NCI-H187 treated with DMSO at 0.1 percent for 48 hours (cell line): Measurements from ENCODE around the gene UBE2R2.
"Not testable (repeated sequence)": the region's sequence is repeated elsewhere in the genome, so short reads cannot be mapped to it uniquely, and the experiment has no call there.

Experiments used
- DNase-seq: peaks from one replicate; lab custom pipeline; 2025; lab: John Stamatoyannopoulos, UW

The UBE2R2 gene

DNA sequence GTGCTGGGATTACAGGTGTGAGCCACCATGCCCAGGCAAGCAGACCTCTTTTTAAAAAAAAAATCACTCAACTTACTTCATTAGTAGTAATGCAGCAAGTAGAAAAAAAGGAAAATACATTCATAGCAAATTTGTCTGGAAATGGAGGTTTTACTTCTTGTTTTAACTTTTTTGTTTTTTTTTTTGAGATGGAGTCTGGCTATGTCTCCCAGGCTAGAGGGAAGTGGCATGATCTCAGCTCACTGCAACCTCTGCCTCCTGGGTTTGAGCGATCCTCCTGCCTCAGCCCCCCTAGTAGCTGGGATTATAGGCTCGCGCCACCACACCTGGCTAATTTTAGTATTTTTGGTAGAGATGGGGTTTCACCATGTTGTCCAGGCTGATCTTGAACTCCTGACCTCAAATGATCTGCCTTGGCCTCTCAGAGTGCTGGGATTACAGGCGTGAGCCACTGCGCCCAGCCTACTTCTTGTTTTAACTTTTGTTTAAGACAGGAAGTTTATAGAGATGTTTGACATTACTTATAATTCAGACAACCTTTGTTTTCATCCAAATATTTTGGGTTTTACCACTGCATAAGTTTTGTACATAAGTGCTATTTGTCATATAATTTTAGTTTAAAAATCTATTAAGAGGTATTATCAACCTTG lies 26.5 kb downstream of the UBE2R2 start:
- no peak for DNase-seq

DNA sequence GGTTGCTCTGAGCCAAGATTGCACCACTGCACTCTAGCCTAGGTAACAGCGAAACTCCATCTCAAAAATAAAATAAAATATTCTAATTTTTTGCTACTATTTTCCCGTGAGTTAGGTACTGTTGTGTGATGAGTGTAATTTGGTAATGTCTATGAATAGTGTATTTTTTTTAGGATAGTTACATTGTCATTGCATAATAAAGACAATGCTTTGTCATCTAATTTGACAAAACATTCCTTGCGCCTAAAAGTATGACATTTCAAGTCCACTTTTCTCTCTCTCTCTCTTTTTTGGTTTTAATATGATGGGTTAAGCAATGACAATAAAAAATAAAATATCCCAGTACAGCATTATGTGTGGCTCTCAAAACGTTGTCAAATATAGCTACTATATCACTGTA lies 29.3 kb downstream of the UBE2R2 start:
- no peak for DNase-seq

DNA sequence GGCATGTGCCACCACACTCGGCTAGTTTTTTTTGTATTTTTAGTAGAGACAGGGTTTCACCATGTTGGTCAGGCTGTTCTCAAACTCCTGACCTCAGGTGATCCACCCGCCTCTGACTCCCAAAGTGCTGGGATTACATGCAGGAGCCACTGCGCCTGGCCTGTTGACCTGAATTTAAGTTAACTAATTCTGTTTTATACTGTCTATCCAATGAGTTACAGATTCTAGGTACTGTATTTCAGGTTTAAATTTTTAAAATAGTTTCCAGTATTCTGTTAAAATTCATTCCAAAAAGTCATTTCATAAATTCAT lies 30.9 kb downstream of the UBE2R2 start:
- DNase-seq, result not testable (repeated sequence)

DNA sequence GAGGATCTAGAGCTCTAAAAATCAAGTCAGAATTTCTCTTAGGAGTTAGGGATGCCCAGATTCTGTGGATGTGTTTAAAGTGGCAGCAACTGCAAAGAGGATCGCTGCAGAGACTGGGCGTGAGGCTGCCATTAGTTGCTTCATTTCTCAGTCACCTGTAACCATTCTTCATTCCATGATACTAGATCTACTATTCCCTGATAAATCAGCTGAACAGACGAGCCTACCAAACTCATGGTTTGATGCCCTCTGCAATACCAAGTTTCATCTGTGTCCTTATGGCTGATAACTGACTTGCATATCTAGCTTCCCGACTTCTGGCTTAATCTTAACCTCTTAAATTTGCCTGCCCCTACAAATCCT lies 33.3 kb downstream of the UBE2R2 start:
- DNase-seq, result no peak

DNA sequence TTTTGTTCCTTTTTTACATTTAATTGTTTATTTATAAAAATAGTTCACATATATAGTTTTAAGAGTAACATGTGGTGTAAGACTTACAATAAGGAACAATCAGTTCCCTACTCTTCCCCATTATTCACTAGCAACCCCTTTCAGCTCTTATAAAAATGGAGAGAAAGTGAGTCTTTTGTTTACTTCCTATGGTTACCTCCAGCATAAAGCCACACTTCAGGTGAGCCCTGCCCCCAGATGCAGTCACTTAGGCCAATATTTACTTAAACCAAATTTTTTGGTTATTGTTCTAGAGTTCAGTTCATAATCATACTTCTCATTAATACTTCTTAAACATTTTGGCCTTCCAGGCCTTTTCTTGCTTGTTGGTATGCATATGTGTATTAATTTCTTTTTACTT lies 33.7 kb downstream of the UBE2R2 start:
- DNase-seq, result no peak

DNA sequence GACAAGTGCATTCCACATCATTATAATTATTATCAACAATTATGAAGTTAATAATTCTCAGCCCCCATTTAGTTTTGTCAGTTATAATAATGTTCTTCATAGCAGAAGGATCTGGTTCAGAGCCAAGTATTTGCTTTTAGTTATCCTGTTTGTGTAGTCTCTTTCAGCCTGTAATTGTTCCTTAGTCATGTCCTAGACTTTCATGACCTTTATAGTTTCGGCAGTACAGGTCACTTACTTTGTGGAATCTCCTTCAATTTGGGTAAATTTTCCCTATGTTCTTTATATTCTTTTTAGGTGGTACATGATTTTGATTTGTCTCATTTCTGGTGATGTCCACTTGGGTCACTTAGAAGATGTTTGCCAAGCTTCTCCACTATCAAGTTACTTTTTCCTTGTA lies 34.3 kb downstream of the UBE2R2 start:
- no peak for DNase-seq

DNA sequence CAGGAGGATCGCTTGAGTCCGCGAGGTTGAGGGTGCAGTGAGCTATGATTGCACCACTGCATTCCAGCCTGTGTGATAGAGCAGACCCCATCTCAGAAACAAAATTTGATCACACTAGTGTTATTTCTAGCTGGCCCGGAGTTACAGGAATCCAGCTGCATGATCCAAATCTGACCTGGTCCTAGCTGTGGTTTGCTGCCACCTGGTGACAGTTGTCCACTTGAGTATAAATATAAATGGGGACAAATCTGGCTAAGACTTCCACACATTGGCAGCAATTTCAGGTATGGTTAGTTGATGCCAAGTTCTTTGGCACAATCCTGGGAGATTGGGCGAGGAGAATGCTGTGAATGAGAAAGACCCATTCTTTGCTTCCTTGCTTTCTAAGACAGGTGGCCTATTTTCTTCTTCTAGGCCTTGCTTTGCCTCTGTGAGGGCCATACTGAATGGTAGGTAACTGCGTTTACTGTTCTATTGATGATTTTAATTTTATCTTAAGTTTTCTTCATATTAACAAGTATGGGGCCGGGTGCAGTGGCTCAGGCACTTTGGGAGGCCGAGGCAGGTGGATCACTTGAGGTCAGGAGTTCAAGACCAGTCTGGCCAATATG lies 35.4 kb downstream of the UBE2R2 start:
- DNase-seq, result no peak

DNA sequence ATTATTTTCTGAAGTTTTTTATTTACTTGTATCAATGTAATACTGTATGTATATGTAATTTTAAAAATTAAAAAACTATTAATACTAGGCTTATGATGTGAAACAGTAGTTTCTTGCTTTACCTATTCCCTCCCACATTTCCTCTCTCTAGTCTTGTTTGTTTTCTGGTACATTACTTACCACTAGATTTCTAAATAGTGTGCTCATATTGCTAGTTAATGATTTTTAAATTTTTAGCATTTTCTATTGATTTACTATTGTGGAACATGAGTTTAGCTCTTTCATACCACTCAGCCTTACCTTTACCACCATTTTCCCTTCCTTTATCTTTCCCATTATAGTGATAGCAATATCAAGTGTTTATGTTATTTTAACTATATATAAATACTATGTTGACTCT lies 39.3 kb downstream of the UBE2R2 start:
- no peak for DNase-seq

DNA sequence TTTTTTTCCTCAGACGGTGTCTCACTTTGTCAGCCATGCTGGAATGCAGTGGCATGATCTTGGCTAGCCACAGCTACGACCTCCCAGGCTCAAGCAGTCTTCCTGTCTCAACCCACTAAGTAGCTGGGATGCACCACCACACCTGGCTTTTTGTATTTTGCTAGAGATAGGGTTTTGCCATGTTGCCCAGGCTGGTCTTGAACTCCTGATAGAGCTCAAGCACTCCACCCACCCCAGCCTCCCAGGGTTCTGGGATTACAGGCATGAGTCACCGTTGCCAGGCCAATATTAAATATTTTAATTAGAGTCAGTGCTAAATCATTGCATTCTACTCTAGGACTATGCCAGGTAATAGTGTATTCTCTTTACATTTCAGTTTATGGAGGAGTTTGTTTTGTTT lies 41.5 kb downstream of the UBE2R2 start:
- DNase-seq, result no peak

DNA sequence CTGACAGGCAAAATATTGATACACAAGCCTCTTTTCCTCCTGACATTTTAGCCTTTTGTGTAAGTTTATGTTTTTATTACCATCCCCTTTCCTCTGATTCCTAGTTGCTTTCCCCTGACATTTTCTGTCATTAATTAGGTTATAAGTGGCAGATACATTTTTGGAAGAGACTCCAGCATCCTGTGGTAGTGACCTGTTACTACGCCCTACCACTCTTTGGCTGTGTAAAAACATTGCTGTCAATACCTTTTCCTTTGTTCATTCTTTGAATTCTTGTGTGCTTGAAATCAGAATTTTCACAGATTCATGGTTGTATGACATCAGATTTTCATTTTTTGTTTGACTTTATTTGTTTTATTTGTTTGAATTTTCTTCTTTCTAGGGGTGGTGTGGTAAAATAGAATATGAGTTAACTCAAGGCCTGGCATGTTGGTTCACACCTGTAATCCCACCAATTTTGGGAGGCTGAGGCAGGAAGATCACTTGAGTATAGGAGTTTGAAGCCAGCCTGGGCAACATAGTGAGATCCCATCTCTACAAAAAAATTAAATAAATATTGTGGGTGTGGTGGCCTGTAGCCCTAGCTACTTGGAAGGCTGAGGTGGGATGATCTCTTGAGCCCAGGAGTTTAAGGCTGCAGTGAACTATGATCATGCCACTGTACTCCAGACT lies 43.4 kb downstream of the UBE2R2 start:
- no peak for DNase-seq

DNA sequence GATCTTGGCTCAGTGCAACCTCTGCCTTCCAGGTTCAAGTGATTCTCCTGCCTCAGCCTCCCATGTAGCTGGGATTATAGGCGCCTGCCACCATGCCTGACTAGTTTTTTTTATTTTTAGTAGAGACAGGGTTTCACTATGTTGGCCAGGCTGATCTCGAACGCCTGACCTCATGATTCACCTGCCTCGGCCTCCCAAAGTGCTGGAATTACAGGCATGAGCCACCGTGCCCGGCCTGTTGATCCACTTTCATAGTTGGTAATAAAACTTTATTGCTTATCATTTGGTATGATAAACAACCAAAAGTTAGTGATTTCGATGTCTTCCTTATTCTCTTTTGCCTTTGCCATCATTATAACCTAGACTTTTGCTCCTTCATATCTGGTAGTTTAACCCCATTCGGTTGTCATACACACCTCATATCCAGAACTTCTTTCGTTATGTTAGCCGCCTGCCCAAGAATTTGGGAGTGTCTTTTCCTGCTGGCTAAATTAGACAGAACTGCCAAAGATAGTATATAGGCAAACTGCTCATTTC lies 45.0 kb downstream of the UBE2R2 start:
- no peak for DNase-seq

DNA sequence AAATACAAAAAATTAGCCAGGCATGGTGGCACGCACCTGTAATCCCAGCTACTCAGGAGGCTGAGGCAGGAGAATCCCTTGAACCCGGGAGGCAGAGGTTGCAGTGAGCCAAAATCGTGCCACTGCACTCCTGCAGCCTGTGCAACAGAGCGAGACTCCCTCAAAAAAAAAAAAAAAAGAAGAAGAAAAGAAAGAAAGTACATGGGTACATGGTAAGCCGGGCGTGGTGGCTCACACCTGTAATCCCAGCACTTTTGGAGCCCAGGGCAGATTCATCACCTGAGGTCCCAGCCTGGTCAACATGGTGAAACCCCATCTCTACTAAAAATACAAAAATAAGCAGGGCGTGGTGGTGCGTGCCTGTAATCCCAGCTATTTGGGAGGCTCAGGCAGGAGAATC lies 46.1 kb downstream of the UBE2R2 start:
- not testable (repeated sequence) for DNase-seq

DNA sequence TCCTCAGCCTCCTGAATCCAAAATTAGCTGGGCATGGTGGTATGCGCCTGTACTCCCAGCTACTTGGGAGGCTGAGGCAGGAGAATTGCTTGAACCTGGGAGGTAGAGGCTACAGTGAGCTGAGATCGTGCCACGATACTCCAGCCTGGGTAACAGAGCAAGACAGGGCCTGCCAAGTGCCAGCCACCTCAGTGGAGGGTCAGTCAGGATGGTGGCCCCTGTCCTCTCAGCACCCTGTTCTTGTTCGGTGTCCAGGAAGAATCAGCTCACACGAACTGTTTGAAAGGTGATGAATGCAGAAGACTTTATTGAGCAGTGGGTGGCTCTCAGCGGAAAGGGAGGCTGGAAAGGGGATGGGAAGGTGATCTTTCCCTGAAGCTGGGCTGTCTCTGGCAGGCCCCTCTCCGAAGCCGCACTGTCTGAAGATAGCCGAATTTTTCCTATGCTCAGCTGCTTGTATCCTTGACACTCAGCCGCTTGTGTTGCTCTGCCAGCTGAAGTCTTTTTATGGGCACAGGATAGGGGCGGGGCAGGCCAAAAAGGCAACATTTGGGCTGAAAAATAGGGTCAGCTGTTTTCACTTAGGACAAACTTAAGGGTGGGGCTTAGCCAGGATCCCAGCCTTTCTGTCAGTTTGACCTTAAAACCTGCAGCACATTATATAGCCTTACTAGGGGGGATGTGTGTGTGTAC lies 50.9 kb downstream of the UBE2R2 start:
- DNase-seq, result no peak

DNA sequence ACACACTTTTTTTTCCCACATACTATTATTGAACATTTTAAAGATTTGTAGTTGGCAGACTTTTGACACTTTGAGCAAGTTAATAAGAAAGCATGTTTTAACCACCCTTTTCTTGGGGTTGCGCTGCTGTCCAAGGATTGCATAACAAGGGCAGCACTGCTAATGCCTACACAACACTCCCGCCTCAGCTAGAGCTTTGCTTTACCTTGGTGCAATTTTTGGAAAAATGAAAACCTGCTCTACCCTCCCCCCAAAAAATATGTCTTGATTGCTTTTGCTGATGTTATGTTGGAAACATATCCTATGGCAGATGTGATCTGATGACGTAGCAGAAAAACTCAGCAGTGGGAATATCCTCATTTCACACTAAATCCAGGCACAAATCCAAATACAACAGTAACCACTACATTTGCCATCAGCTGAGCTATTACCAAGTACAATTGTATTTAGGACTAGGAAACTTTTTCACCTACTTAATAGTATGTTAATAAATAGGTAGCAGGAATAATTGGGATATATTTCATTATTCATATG lies 51.5 kb downstream of the UBE2R2 start:
- no peak for DNase-seq

DNA sequence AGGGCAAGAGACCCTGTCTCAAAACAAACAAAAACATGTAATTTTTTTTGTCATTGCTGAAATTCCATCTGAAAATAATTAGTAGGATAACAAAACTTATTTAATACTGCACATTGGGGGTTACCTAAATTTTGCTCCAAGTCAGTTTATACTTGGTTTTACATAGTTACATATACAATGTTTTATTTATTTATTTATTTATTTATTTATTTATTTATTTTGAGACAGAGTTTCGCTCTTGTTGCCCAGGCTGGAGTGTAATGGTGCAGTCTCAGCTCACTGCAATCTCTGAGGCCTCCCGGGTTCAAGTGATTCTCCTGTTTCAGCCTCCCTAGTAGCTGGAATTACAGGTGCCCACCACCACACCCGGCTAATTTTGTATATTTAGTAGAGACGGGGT lies 52.3 kb downstream of the UBE2R2 start:
- not testable (repeated sequence) for DNase-seq

DNA sequence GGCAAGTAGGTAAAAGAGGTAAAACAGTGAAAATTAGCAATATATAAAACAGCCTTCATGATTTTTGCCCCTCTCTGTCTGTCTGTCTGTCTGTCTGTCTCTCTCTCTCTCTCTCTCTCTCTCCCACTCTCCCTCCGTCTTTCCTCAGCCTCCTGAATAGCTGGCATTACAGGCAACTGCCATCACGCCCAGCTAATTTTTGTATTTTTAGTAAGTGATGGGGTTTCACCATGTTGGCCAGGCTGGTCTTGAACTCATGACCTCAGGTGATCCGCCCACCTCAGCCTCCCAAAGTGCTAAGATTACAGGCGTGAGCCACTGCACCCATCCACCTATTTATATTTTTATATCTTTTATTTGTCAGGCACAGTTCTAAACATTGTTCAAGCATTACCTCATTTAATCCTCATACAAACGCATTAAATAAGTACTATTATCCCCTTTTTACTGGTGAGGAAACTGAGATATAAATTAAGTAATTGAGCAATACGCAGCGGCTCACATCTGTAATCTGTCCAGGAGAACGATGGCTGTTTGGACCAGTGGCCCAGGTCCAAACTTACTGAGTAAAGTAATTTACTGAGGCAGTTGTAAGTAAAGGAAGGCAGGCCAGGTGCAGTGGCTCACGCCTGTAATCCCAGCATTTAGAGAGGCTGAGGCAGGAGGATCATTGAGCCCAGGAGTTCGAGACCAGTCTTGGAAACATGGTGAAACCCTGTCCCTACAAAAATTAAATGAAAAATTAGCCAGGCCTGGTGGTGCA lies 60.9 kb downstream of the UBE2R2 start:
- no peak for DNase-seq

DNA sequence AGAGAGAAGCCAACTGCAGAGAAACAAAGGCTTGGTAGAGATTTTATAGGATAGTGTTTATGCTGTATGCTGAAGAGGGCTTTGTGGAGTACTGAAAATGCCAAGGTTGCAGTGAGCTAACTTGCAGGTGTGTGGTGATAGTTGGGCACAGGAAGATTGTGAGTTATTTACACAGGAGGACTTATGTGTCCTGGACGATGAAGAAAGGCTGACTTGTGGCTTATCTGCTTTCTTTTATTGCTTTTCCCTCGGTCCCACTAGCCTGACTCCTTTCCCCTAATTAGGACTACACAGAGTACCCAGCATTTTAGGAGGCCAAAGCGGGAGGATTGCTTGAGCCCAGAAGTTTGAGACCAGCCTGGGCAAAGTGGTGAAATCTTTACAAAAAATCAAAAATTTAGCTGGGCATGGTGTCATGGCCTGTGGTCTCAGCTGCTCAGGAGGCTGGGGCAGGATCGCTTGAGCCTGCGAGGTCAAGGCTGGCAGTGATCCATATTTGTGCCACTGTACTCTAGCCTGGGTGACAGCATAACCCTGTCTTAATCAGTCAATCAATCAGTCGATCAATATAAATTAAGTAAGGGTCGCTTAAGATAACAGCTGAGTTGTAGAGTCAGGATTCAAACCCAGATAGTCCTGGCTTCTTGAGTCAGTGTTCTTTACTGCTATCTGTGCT lies 61.9 kb downstream of the UBE2R2 start:
- no peak for DNase-seq

DNA sequence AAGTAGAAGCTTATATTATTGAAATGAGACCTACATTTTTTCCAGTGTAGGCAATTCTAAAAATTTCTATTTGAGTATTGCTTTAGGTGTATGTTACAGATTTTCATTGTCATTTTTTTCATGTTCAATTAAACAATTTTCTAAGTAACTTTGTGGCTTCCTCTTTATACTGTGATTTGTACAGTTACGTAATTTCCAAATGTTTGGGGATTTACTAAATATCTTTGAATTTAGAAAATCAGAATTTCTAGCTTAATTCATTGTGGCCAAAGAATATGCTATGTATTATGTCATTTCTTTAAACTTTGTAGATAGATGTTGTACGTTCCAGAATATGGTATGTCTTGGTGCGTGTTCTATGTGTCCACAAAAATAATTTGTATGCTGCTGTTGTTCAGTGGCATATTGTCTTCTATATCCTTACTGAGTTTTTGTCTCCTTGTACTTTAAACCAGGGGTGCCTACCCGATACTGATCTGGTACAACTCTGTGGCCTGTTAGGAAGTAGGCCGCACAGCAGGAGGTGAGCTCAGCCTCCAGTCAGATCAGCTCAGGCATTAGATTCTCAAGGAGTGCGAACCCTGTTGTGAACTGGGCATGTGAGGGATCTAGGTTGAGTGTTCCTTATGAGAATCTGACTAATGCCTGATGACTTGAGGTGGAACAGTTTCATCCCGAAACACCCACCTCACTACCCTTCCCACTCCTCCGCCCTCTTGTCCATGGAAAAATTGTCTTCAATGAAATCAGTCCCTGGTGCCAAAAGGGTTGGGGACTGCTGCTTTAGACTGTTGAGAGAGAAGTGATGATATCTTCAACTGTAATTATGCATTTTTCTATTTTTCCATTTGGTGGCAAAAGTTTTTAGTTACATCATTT lies 63.5 kb downstream of the UBE2R2 start:
- DNase-seq, result no peak

DNA sequence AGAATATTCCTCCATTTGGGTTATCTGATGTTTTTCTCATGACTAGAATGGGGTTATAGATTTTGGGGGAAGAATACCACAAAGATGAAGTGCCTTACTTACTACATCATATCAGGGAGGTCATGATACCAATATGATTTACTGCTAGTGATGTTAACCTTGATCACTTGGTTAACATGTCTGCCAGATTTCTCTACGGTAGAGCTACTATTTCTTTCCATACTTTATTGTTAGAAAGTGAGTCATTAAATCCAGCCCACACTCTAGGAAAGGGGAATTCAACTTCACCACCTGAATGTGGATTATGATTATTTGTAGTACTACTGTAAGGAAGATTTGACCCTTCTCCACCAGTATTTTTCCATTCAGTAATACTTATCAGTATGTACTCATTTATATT lies 64.7 kb downstream of the UBE2R2 start:
- DNase-seq, result no peak
